ENCODE results near the gene IGSF6. TPM values are rescaled to one million over a fixed set of nuclear protein-coding genes. Genes with fewer than 3 reads are reported as not detected.

IGSF6 gene
- polyA plus RNA-seq, 1 donor from 2014 or later = not detected

DNA sequence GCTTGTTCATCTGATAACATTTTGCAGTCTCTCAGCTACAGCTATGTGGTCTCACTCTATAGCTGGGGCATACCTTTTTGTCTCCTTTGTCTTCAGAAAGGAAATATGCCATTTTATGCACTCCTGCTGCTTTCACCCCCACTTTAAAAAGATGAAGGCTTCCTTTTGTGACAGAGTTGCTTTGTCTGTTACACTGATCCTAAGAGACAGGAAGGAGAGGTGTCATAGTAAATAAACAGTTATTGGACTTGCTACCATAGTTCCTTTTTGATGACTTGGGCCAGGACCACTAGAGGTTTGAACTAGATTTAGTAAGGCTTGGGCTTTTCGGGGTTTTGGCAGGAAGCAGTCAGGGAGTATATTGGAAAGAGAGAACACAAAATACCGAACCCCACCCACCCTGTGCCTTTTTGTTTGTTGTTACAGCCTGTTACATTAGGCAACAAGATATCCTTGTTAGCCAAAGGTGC, 54.8 kb downstream of the IGSF6 start:
- Histone ChIP-seq H3K27ac (ENCODE audit: low read length) (no peak overlapping the region), H3K9me2 (ENCODE audit: insufficient read depth, low read length) (no peaks in the 10 kb centered on the region), H2AFZ (ENCODE audit: low read depth, low read length) (no peak overlapping the region), H3F3A (ENCODE audit: insufficient read depth, low read length, poor library complexity, severe bottlenecking) (no peaks in the 10 kb centered on the region), H3K4me3 (ENCODE audit: low read length) (no peak overlapping the region), H3K79me2 (replicated peaks; ENCODE audit: insufficient read depth, low read length) (peaks cover 26% of the 10 kb centered on the region), H3K27me3 (ENCODE audit: insufficient read depth, low read depth, low read length) (no peaks in the 10 kb centered on the region), H4K20me1 (ENCODE audit: insufficient read depth) (no peaks in the 10 kb centered on the region), H3K9me3 (ENCODE audit: low read length) (no peaks in the 10 kb centered on the region), H3K36me3 (ENCODE audit: insufficient read depth, low read length) (no peaks in the 10 kb centered on the region), H3K4me2 (ENCODE audit: low read length) (no peak overlapping the region), H3K9ac (ENCODE audit: low read length) (no peak overlapping the region)
- no peak for TF ChIP-seq POLR2AphosphoS5 (IDR thresholded peaks at IDR 0.05)
- TF ChIP-seq, protein P1, sequence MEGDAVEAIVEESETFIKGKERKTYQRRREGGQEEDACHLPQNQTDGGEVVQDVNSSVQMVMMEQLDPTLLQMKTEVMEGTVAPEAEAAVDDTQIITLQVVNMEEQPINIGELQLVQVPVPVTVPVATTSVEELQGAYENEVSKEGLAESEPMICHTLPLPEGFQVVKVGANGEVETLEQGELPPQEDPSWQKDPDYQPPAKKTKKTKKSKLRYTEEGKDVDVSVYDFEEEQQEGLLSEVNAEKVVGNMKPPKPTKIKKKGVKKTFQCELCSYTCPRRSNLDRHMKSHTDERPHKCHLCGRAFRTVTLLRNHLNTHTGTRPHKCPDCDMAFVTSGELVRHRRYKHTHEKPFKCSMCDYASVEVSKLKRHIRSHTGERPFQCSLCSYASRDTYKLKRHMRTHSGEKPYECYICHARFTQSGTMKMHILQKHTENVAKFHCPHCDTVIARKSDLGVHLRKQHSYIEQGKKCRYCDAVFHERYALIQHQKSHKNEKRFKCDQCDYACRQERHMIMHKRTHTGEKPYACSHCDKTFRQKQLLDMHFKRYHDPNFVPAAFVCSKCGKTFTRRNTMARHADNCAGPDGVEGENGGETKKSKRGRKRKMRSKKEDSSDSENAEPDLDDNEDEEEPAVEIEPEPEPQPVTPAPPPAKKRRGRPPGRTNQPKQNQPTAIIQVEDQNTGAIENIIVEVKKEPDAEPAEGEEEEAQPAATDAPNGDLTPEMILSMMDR (IDR thresholded peaks at IDR 0.05; ENCODE audit: poor library complexity, severe bottlenecking) = no peak
- no peak for TF ChIP-seq SMC3 (conservative IDR thresholded peaks at IDR 0.05; ENCODE audit: poor library complexity)
- no peak for TF ChIP-seq TAF1 (IDR thresholded peaks at IDR 0.05; ENCODE audit: low read depth)
- TF ChIP-seq EZH2 (IDR thresholded peaks at IDR 0.05; ENCODE audit: borderline replicate concordance, insufficient read depth, low read length, poor library complexity, severe bottlenecking) = no peak
- TF ChIP-seq, protein P2, sequence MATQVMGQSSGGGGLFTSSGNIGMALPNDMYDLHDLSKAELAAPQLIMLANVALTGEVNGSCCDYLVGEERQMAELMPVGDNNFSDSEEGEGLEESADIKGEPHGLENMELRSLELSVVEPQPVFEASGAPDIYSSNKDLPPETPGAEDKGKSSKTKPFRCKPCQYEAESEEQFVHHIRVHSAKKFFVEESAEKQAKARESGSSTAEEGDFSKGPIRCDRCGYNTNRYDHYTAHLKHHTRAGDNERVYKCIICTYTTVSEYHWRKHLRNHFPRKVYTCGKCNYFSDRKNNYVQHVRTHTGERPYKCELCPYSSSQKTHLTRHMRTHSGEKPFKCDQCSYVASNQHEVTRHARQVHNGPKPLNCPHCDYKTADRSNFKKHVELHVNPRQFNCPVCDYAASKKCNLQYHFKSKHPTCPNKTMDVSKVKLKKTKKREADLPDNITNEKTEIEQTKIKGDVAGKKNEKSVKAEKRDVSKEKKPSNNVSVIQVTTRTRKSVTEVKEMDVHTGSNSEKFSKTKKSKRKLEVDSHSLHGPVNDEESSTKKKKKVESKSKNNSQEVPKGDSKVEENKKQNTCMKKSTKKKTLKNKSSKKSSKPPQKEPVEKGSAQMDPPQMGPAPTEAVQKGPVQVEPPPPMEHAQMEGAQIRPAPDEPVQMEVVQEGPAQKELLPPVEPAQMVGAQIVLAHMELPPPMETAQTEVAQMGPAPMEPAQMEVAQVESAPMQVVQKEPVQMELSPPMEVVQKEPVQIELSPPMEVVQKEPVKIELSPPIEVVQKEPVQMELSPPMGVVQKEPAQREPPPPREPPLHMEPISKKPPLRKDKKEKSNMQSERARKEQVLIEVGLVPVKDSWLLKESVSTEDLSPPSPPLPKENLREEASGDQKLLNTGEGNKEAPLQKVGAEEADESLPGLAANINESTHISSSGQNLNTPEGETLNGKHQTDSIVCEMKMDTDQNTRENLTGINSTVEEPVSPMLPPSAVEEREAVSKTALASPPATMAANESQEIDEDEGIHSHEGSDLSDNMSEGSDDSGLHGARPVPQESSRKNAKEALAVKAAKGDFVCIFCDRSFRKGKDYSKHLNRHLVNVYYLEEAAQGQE (IDR thresholded peaks at IDR 0.05; ENCODE audit: borderline replicate concordance) = no peak
- TF ChIP-seq MXI1 (conservative IDR thresholded peaks at IDR 0.05; ENCODE audit: poor library complexity, severe bottlenecking) = no peak
- no peak for TF ChIP-seq RAD21 (conservative IDR thresholded peaks at IDR 0.05)
- no peak for TF ChIP-seq EP300 (conservative IDR thresholded peaks at IDR 0.05; ENCODE audit: poor library complexity, severe bottlenecking)

DNA sequence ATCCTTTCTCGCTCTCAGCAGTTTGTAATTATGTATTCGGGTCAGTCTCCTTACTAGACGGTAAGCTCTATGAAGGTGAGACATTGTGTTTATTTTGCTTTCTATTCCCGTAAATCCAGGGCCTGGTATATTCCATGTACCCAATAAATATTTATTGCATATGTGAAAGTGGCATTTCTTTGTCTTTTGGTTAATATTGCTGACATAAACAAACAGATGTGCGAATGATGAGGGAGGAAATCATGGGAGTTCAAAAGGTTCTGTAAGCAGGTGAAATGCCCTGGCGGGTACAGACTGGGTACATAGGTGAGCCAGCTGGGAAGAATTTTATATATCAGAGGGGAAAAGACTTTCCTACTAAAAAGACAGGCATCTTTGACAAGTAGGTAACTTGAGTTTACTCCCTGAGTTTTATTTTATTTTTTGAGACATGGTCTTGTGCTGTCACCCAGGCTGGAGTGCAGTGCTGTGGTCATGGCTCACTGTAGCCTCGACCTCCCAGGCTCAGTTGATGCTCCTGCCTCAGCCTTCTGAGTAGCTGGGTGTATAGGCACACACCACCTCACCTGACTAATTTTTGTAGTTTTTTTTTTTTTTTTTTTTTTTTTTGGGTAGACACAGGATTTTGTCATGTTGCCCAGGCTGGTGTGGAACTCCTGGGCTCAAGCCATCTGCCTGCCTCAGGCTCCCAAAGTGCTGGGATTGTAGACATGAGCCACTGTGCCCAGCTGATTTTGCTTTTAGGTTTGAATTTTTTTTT, 58.7 kb downstream of the IGSF6 start:
- H3K27me3 ChIP-seq (ENCODE audit: insufficient read depth, low read depth, low read length) = no peaks in the 10 kb centered on the region
- no peaks in the 10 kb centered on the region for H4K20me1 ChIP-seq (ENCODE audit: insufficient read depth)
- H3K4me3 ChIP-seq (ENCODE audit: low read length) = no peak overlapping the region
- no peaks in the 10 kb centered on the region for H3K9me3 ChIP-seq (ENCODE audit: low read length)
- no peaks in the 10 kb centered on the region for H3K36me3 ChIP-seq (ENCODE audit: insufficient read depth, low read length)
- no peaks in the 10 kb centered on the region for H3K9me2 ChIP-seq (ENCODE audit: insufficient read depth, low read length)
- no peak overlapping the region for H2AFZ ChIP-seq (ENCODE audit: low read depth, low read length)
- H3K27ac ChIP-seq (ENCODE audit: low read length) = no peak overlapping the region
- H3K9ac ChIP-seq (ENCODE audit: low read length) = no peak overlapping the region
- H3K79me2 ChIP-seq (replicated peaks; ENCODE audit: insufficient read depth, low read length) = no peaks in the 10 kb centered on the region
- no peaks in the 10 kb centered on the region for H3F3A ChIP-seq (ENCODE audit: insufficient read depth, low read length, poor library complexity, severe bottlenecking)
- TF ChIP-seq MXI1 (conservative IDR thresholded peaks at IDR 0.05; ENCODE audit: poor library complexity, severe bottlenecking) = no peak
- no peak overlapping the region for H3K4me2 ChIP-seq (ENCODE audit: low read length)

Data from neural cell (in vitro differentiated cells).